ENCODE results near the gene AHSA1.
"Not testable (repeated sequence)": the region's sequence is repeated elsewhere in the genome, so short reads cannot be mapped to it uniquely, and the experiment has no call there.

AHSA1 gene

GRCh38 chr14:77457522-77458248 lies at the start of gene AHSA1, which contains the start of gene VIPAS39:
Gene AHSA1 (plus strand): TSS chr14:77458093. CDS start chr14:77458190, 97 bp downstream.
Gene VIPAS39 (minus strand): TSS chr14:77457601. CDS start chr14:77454102, 3,499 bp downstream.
- peak; percentile 95 for DNase-seq (ENCODE audit: low read depth in 2 of 2)

- DNase-seq (ENCODE audit: low read depth in 2 of 2): no peak
Observed at GRCh38 chr14:77409131-77409533, 48.8 kb upstream of the AHSA1 start.

DNA sequence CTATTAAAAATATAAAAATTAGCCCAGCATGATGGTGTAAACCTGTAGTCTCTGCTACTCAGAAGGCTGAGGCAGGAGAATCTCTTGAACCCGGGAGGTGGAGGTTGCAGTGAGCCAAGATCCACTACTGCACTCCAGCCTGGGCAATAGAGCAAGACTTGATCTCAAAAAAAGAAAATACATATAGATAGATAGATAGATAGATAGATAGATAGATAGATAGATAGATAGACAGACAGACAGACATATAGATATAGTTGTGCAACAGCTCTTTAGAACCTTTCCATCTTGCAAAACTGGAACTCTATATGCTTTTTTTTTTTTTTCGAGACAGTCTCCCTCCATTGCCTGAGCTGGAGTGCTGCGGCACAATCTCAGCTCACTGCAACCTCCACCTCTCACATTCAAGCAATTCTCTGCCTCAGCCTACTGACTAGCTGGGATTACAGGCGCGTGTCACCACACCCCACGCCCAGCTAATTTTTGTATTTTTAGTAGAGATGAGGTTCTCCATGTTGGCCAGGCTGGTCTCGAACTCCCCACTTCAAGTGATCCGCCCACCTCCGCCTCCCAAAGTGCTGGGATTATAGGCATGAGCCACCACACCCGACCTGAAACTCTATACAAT lies 42.4 kb upstream of the AHSA1 start:
- not testable (repeated sequence) for DNase-seq (ENCODE audit: low read depth in 2 of 2)

GRCh38 chr14:77416098-77416497 lies 41.8 kb upstream of the AHSA1 start:
- DNase-seq (ENCODE audit: low read depth in 2 of 2): not testable (repeated sequence)

GRCh38 chr14:77416836-77417235 lies 41.1 kb upstream of the AHSA1 start:
- DNase-seq (ENCODE audit: low read depth in 2 of 2): no peak

GRCh38 chr14:77421201-77421600 lies 36.7 kb upstream of the AHSA1 start:
- DNase-seq (ENCODE audit: low read depth in 2 of 2): peak; percentile 9 to 12

GRCh38 chr14:77423423-77423822 lies 34.5 kb upstream of the AHSA1 start, which contains the start of gene NOXRED1:
Gene NOXRED1 (minus strand): TSS chr14:77423523. CDS start chr14:77422889, 634 bp downstream.
- DNase-seq (ENCODE audit: low read depth in 2 of 2): no peak

- DNase-seq (ENCODE audit: low read depth in 2 of 2): no peak
Observed at GRCh38 chr14:77424862-77425261, 33.0 kb upstream of the AHSA1 start.

- no peak for DNase-seq (ENCODE audit: low read depth in 2 of 2)
Observed at GRCh38 chr14:77426396-77426795, 31.5 kb upstream of the AHSA1 start.

GRCh38 chr14:77436042-77436441 lies 21.9 kb upstream of the AHSA1 start:
- no peak for DNase-seq (ENCODE audit: low read depth in 2 of 2)

DNA sequence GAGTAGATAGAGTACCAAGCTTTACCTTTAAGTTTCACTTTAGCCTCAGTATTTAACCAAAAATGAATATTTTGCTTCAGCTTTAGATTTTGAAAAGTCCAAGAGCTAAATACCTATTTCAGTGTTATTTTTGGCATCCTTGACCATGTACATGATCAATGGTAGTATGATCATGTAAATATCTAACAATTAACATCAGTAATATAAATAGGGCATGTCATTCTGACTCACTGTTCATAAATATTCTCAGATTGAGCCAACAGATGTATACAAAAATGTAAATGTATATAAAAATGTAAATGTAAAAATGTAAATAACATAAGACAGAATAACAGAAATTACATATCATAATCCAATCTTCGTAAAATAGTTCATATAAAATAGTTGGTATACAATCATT lies 19.3 kb upstream of the AHSA1 start:
- DNase-seq (ENCODE audit: low read depth in 2 of 2): no peak

DNA sequence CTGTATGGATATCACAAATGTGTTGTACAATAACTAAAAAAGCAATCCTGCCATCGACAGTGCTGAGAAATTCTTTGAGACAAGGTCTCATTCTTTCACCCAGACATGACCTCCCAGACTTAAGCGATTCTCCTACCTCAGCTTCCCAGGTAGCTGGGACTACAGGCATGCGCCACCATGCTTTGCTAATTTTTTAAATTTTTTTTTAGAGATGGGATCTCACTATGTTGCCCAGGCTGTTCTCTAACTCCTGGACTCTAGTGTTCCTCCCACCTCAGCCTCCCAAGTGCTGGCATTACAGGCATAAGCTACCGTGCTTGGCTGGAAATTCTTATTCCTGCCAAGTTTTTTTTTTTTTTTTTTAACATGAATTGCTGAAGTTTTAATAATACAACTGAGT lies 18.0 kb upstream of the AHSA1 start:
- no peak for DNase-seq (ENCODE audit: low read depth in 2 of 2)

- no peak for DNase-seq (ENCODE audit: low read depth in 2 of 2)
Observed at GRCh38 chr14:77442196-77442595, 15.7 kb upstream of the AHSA1 start.

- DNase-seq (ENCODE audit: low read depth in 2 of 2): no peak
Observed at GRCh38 chr14:77455966-77456640, 1.8 kb upstream of the AHSA1 start.

GRCh38 chr14:77457115-77457521 lies 775 bp upstream of the AHSA1 start:
- DNase-seq (ENCODE audit: low read depth in 2 of 2): no peak

DNA sequence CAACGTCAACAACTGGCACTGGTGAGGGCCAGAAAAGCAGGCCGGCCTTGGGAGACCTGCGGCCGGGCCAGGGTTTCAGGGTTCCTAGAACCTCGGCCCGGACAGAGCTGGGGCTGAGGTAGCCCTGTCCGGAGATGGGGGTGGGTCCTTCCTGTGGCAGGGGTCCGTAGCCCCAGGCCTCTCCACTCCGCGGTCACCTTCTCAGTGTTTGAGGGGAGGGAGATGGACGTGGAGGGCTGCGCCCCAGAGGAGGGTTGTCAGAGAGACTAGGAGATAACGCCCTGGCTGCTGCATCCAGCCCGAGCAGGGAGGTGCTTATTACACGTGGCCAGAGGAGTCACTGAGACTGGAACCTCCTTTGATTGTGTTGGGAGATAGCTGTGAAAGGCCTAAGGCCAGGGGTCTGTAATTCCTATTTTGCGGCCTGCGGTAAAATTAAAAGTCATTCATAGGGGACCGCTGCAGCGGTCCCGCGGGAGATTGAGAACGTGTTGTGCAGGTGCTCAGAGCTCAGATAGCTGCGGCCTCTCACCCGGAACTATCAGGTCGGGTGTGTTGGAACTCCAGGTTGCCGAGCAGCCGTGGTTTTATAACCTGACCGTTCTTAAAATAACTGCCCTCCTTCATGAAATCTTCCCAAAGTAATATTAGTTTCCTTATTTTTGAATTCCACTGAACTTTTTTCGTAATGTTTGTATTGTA lies 507 bp downstream of the AHSA1 start:
- DNase-seq (ENCODE audit: low read depth in 2 of 2): no peak

DNA sequence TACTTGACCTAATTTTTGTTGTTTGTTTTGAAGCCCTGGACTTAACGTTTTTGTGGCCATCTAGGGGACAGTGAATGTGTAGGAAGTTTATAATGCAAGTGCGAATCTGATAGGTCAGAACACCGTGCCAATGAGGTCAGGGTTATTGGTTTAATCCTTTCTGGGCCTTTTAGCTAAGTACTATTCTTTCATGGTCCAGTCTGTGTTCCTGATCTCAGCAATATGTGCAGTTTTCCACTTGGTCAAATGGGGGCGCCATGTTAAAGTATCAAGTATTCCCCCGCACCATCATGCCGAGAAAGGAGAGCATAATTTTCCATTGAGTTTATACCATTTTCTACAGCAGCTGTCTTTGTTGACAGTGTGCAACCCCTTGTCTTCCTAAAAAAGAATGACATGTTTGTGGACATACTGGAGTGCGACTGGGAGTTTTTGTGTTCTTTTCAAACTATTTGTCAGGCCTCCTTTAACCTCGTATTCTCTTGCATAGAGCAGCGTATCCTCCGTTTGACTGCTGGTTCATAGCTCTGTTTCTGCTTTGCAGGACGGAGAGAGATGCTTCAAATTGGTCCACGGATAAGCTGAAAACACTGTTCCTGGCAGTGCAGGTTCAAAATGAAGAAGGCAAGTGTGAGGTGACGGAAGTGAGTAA lies 1.3 kb downstream of the AHSA1 start:
- peak; percentile 22 to 30 for DNase-seq (ENCODE audit: low read depth in 2 of 2)

DNA sequence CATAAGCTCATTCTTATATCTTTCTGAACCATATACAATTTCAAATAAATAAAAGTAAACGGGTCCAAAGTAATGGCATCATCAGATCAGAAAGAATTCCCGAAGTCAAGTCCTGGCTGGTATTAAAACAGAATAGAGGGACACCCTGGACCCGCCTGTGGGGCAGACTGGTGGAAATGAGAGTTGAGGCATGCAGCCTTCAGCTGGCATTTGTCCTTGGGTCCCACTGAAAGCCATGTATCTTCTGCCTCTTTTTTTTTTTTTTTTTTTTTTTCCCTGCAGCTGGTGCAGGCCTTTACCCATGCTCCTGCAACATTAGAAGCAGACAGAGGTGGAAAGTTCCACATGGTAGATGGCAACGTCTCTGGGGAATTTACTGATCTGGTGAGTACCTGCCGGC lies 9.9 kb downstream of the AHSA1 start:
- DNase-seq (ENCODE audit: low read depth in 2 of 2): no peak

GRCh38 chr14:77469067-77469505 lies 11.2 kb downstream of the AHSA1 start:
- DNase-seq (ENCODE audit: low read depth in 2 of 2): no peak

GRCh38 chr14:77469539-77469938 lies 11.6 kb downstream of the AHSA1 start:
- DNase-seq (ENCODE audit: low read depth in 2 of 2): no peak

- DNase-seq (ENCODE audit: low read depth in 2 of 2): no peak
Observed at GRCh38 chr14:77470224-77470870, 12.5 kb downstream of the AHSA1 start.

Data from fibroblast of skin of left biceps (primary cell).